Mucosa of rectum (tissue), 2 donors: ENCODE results near the gene ZNF814.
"Not testable (repeated sequence)": the region's sequence is repeated elsewhere in the genome, so short reads cannot be mapped to it uniquely, and the experiment has no call there.

Source experiments
- H3K27ac ChIP-seq, 2 donors: one replicate each; pipeline ENCODE4 v1.7.0; 2013; ENCODE audit warnings: inconsistent platforms in 2 of 2, low read depth in 2 of 2, low read length in 2 of 2
- H3K27me3 ChIP-seq, 2 donors: one replicate each; pipeline ENCODE4 v1.7.0; 2013; ENCODE audit warnings: low read length in 2 of 2; ENCODE audit not compliant: control insufficient read depth in 2 of 2, insufficient read depth in 2 of 2
- H3K36me3 ChIP-seq, 2 donors: one replicate each; pipeline ENCODE4 v1.7.0; 2013; ENCODE audit warnings: low read length in 2 of 2; ENCODE audit not compliant: control insufficient read depth in 2 of 2, insufficient read depth in 2 of 2
- H3K4me1 ChIP-seq, 2 donors: one replicate each; pipeline ENCODE4 v1.7.0; 2013; ENCODE audit warnings: low read length in 2 of 2, mild to moderate bottlenecking in 1 of 2; ENCODE audit not compliant: control insufficient read depth in 2 of 2, insufficient read depth in 2 of 2
- H3K4me3 ChIP-seq, 2 donors: one replicate each; pipeline ENCODE4 v1.7.0; 2013; ENCODE audit warnings: low read length in 2 of 2
- H3K9ac ChIP-seq, 2 donors: one replicate each; pipeline ENCODE4 v1.7.0; 2013; ENCODE audit warnings: low read length in 2 of 2, low read depth in 1 of 2, mild to moderate bottlenecking in 1 of 2
- H3K9me3 ChIP-seq, 2 donors: one replicate each; pipeline ENCODE4 v1.7.0; 2013; ENCODE audit warnings: low read length in 2 of 2; ENCODE audit not compliant: control insufficient read depth in 2 of 2
- donor health status: healthy.
- donor health status: Normal muscosa, but diverticular disease.

The ZNF814 gene

DNA sequence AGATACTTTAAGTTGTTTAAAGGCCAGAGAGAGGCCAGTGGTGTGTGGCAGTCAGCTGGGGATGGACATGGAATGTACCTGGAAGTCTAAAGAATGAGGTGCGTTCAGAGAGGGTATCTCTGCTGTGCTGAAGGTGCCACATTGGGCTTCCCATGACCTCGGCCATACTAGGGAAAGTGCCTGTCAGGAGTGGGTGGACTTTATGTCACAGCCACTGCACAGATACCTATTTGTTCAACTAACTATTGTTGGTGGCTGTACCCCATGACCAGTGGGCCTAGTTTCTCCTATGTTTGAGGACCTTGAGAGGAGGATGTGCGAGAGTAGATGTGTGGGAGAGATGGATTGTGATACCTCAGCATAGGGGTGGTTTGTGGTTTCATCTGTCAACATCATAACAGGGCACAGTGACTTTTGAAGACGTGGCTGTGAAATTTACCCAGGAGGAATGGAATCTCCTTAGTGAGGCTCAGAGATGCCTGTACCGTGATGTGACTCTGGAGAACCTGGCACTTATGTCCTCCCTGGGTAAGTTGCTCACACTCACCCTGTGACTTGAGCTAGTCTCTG lies 50.1 kb downstream of the ZNF814 start:
- not testable (repeated sequence) for H3K9ac ChIP-seq
- peaks cover 14% of the 10 kb centered on the region in 2 donors for H3K36me3 ChIP-seq

DNA sequence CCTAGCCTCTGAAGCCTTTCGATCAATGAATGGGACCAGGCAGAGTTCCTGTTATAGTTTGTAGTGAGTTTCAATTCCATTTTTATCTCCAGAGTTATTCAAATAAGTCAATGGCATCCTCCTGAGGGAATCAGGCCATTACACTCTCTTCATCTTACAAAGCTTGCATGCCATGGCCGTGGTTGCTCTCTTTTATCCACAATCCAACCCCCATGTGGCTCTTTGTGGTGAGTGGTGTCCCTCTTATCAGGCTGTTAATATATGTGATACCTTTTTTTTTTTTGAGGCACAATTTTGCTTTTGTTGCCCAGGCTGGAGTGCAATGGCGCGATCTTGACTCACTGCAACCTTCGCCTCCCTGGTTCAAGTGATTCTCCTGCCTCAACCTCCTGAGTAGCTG lies 51.8 kb downstream of the ZNF814 start:
- not testable (repeated sequence) for H3K4me1 ChIP-seq, H3K4me3 ChIP-seq, H3K9me3 ChIP-seq, H3K27ac ChIP-seq, H3K9ac ChIP-seq, H3K27me3 ChIP-seq
- peaks cover 11 to 14% of the 10 kb centered on the region in 2 donors for H3K36me3 ChIP-seq

More for the DNA sequence above, 50.1 kb downstream of the ZNF814 start:
- H3K9me3 ChIP-seq, H3K27me3 ChIP-seq, H3K27ac ChIP-seq, H3K4me3 ChIP-seq, H3K4me1 ChIP-seq: not testable (repeated sequence)

DNA sequence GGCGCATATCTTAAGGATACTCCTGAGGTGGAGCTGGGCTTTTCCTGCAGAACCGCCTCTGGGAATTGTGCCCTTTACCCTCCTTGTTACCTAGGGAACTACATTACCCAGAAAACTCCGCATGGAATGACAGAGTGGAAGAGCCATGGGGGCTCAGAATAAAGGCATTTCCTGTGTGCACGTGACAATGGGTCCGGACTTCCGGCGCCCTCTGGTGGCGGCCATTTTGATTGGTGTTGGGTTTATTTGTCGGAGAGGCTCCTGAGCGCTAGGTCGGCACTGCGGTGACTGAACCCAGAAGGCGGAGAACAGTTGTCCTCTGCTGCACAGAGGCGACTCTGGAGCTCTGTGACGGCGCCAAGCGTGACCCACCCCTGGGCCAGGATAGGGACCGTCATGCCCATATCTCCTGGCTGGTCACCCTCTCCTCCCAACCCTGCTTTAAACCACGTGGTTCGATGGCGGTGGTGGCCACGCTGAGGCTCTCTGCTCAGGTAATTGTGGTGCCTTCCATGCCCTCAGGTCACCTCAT lies 58.7 kb downstream of the ZNF814 start, which contains the start of gene ZNF587B:
ZNF587B (plus strand) TSS at position 229 of the 532 bp plus-strand sequence; CDS start at position 459, 230 bp downstream.
- Histone ChIP-seq H3K4me1 (peaks cover 0 to 3% of the 10 kb centered on the region in 2 donors), H3K27ac (no peak within 1 kb of the TSS), H3K36me3 (no peaks in the 10 kb centered on the region), H3K4me3 (peak within 1 kb of the TSS; percentile 32 to 40), H3K9ac (no peak within 1 kb of the TSS), H3K9me3 (no peaks in the 10 kb centered on the region), H3K27me3 (no peaks in the 10 kb centered on the region)

DNA sequence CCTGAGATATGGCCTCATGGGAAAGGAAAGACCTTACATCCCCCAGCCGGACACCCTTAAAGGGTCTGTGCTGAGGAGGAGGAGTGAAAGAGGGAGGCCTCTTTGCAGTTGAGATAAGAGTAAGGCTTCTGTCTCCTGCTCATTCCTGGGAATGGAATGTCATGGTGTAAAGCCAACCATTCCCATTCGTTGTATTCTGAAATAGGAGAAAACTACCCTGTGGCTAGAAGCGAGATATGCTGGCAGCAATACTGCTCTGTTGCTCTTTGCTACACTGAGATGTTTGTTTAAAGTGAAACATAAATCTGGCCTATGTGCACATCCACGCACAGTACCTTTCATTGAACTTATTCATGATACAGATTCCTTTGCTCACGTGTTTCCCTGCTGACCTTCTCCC lies 59.5 kb downstream of the ZNF814 start:
- Histone ChIP-seq H3K4me1 (peaks cover 3 to 8% of the 10 kb centered on the region in 2 donors), H3K27ac (no peak overlapping the region), H3K36me3 (no peaks in the 10 kb centered on the region), H3K9ac (no peak overlapping the region), H3K9me3 (no peaks in the 10 kb centered on the region), H3K4me3 (no peak overlapping the region), H3K27me3 (no peaks in the 10 kb centered on the region)

DNA sequence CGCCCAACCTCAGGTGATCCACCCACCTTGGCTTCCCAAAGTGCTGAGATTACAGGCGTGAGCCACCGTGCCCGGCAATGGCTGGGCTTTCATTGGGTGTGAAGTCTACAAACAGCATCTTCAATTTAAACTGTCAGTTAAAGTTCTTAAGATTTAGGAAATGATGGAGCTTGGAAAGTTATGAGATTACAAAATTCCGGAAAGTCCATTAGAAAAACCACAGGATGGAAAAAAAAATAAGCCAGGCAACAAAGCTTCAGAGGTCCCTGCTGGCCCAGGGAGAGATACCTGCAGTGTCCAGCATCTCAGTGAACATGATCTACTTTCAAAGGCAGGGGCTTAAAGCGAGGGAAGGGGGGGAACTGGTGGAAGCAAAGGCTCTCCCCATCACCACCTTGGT lies 63.3 kb downstream of the ZNF814 start:
- Histone ChIP-seq H3K36me3 (no peaks in the 10 kb centered on the region), H3K4me3 (no peak overlapping the region), H3K27ac (no peak overlapping the region), H3K27me3 (no peaks in the 10 kb centered on the region), H3K9ac (no peak overlapping the region), H3K4me1 (peaks cover 16 to 21% of the 10 kb centered on the region in 2 donors), H3K9me3 (no peaks in the 10 kb centered on the region)

DNA sequence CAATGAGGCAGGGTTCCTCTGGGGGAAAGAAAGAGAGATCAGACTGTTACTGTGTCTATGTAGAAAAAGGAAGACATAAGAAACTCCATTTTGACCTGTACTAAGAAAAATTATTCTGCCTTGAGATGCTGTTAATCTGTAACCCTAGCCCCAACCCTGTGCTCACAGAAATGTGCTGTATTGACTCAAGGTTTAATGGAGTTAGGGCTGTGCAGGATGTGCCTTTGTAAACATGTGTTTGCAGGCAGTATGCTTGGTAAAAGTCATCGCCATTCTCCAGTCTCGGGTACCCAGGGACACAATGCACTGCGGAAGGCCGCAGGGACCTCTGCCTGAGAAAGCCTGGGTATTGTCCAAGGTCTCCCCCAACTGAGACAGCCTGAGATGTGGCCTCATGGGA lies 65.2 kb downstream of the ZNF814 start:
- Histone ChIP-seq H3K4me1 (peaks cover 19 to 27% of the 10 kb centered on the region in 2 donors), H3K4me3 (peak overlapping the region in 1 of 2 donors; percentile 13), H3K27ac (peak overlapping the region in 1 of 2 donors; percentile 23)
- not testable (repeated sequence) for H3K9me3 ChIP-seq, H3K9ac ChIP-seq, H3K27me3 ChIP-seq, H3K36me3 ChIP-seq

DNA sequence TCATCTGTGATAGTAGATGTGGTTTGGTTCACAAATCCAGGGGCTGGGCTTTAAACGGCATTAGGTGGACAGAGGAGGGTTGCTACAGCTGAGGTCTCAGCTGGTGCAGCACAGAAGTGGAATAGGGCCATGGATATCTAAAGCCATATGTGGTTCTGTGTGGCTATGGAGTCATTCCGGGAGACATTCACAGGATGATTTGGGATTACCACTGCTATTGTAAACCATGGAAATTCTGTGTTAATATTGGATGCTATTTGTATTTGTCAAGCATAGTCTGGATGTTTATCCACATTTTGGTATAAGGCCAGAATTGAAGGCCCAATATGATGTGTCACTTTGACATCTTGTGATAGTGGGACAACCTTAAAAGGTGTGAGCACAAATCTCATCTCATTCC lies 65.7 kb downstream of the ZNF814 start:
- H3K27ac ChIP-seq, result peak overlapping the region in 1 of 2 donors; percentile 23
- not testable (repeated sequence) for H3K9me3 ChIP-seq, H3K9ac ChIP-seq, H3K4me3 ChIP-seq, H3K27me3 ChIP-seq, H3K36me3 ChIP-seq
- peaks cover 19 to 27% of the 10 kb centered on the region in 2 donors for H3K4me1 ChIP-seq

DNA sequence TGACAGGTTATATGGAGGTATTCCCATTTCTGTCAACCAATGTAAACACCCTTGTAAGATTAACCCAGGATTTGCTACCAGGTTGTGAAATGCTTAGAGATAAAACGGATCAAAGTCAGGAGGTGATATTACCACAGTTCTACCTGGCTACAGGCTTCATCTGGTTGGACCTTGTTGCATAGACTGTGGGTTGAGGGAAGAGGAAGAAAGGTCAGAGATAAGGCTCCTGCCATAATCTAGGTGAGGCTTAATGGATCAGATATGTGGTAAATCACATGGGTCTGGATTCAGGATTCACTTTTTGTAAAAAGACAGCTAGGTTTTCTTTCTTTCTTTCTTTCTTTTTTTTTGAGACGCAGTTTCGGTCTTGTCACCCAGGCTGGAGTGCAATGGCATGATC lies 67.3 kb downstream of the ZNF814 start:
- H3K4me1 ChIP-seq, result peaks cover 19 to 27% of the 10 kb centered on the region in 2 donors
- H3K9ac ChIP-seq, H3K27me3 ChIP-seq, H3K4me3 ChIP-seq, H3K36me3 ChIP-seq, H3K9me3 ChIP-seq, H3K27ac ChIP-seq: not testable (repeated sequence)

DNA sequence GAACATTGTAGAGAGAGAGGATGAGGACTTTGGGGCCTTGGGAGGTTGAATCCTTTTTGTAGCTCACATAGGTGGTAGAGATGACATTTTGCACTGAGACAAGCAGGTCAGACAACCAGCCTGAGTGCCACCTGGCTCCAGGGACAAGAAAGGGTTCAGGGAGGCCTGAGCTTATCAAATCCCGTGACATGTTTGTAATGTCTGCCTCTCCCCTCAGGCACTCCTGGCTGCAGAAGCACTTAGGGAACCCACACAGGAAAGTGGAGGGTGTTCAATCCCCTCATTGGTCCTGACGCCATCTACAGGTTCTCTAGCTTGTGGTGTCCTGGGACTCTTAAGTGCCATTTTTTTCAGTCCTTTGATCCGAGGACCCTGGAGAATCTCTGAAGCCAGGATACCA lies 67.7 kb downstream of the ZNF814 start:
- not testable (repeated sequence) for H3K27ac ChIP-seq, H3K27me3 ChIP-seq, H3K9ac ChIP-seq, H3K9me3 ChIP-seq, H3K36me3 ChIP-seq
- peaks cover 19 to 24% of the 10 kb centered on the region in 2 donors for H3K4me1 ChIP-seq
- H3K4me3 ChIP-seq, result peak overlapping the region; percentile 92 to 97

DNA sequence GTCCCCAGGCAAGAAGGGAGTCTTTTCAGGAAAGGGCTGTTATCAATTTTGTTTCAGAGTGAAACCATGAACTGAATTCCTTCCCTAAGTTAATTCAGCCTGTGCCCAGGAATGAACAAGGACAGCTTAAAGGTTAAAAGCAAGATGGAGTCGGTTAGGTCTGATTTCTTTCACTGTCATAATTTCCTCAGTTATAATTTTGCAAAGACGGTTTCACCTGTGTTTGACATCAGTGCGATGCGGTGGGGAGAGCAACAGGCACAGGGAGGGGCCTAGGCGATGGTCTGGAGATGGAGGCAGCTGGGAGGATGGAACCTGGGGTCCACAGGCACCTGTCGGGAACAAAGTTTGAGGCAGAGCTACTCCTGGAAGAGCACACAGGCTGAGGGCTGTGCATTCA lies 68.2 kb downstream of the ZNF814 start:
- H3K27me3 ChIP-seq, result no peaks in the 10 kb centered on the region
- H3K9ac ChIP-seq, result peak overlapping the region; percentile 85 to 93
- H3K4me3 ChIP-seq, result peak overlapping the region; percentile 92 to 97
- H3K9me3 ChIP-seq, result no peaks in the 10 kb centered on the region
- peaks cover 19 to 24% of the 10 kb centered on the region in 2 donors for H3K4me1 ChIP-seq
- H3K27ac ChIP-seq, result peak overlapping the region in 1 of 2 donors; percentile 23
- no peaks in the 10 kb centered on the region for H3K36me3 ChIP-seq
